ENCODE results near the gene BAG2.

The BAG2 gene

DNA sequence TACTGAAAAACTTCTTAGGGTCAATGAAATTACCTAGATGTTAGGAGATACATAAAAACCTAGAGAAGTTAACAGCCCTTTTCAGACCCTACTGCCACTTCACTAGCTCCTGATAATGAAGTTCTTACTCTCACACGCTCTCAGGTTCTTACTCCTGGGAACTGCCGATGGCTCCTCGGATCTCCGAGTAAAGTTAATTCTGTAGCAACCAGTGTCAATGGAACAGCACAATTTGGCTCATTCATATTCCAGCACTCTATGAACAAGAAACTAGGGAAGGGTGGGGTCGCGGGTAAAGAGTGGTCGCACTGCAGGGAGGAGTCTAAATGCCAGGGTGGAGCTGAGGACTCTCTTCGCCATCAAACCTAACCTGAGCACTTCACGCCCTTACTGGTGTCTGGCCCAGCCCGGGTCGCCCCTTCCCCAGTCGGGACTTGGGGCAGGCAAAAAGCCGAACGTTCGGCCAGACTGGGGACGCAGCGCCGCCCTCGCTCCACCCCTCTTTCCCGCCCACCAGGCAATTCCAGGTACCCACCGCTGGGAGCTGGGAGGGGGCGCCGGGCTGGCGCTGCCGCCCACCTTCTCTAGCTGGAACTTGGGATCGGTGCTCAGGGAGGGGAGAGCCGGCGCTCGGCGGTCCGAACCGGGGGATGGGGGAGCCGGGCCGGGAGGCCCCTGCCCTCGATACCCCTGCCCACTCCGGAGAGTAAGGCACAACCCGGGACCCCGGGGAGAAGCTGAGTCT lies 49.2 kb downstream of the BAG2 start:
- Histone ChIP-seq H3K23ac (ENCODE audit: low read length) (no peak overlapping the region), H4K8ac (ENCODE audit: low read depth, low read length) (peak overlapping the region; percentile 85), H4K91ac (ENCODE audit: low read depth, low read length) (peak overlapping the region; percentile 93), H3K9ac (ENCODE audit: low read length) (peak overlapping the region; percentile 92), H3K9me3 (ENCODE audit: insufficient read depth, low read depth, low read length) (no peaks in the 10 kb centered on the region), H3K14ac (ENCODE audit: low read length) (peak overlapping the region; percentile 89), H3K27ac (ENCODE audit: low read depth, low read length) (peak overlapping the region; percentile 94), H2BK120ac (ENCODE audit: insufficient read depth, low read length, poor library complexity) (peak overlapping the region; percentile 88), H2BK12ac (ENCODE audit: low read length) (no peak overlapping the region), H2AFZ (ENCODE audit: insufficient read depth, low read length, poor library complexity) (peak overlapping the region; percentile 81), H3K4ac (ENCODE audit: low read depth, low read length) (peak overlapping the region; percentile 70), H3K27me3 (ENCODE audit: insufficient read depth, low read length) (no peaks in the 10 kb centered on the region), H2AK5ac (ENCODE audit: low read length) (peak overlapping the region; percentile 37), H3K4me3 (ENCODE audit: low read depth, low read length) (peak overlapping the region; percentile 91), H4K12ac (ENCODE audit: low read depth, low read length) (peak overlapping the region; percentile 88), H3K36me3 (ENCODE audit: control insufficient read depth in 1 of 2, insufficient read depth in 2 of 2, low read length in 2 of 2) (peaks cover 0 to 2% of the 10 kb centered on the region in 2 experiments), H3K79me2 (ENCODE audit: control insufficient read depth, insufficient read depth, low read length, poor library complexity) (peaks cover 5% of the 10 kb centered on the region), H2BK5ac (ENCODE audit: low read depth, low read length, poor library complexity) (peak overlapping the region; percentile 87), H3K4me1 (ENCODE audit: control insufficient read depth in 1 of 2, insufficient read depth in 2 of 2, low read length in 2 of 2) (peaks cover 0 to 6% of the 10 kb centered on the region in 2 experiments), H3K4me2 (ENCODE audit: low read length) (peak overlapping the region; percentile 85), H3K18ac (ENCODE audit: low read length) (peak overlapping the region; percentile 81), H3K79me1 (ENCODE audit: low read length) (peaks cover 14% of the 10 kb centered on the region)
- WGBS (ENCODE audit: extremely low coverage, insufficient coverage, insufficient read length), result no CpG with 5 or more reads among the region's 38 CpGs
- DNase-seq, result peak; percentile 35 to 61

DNA sequence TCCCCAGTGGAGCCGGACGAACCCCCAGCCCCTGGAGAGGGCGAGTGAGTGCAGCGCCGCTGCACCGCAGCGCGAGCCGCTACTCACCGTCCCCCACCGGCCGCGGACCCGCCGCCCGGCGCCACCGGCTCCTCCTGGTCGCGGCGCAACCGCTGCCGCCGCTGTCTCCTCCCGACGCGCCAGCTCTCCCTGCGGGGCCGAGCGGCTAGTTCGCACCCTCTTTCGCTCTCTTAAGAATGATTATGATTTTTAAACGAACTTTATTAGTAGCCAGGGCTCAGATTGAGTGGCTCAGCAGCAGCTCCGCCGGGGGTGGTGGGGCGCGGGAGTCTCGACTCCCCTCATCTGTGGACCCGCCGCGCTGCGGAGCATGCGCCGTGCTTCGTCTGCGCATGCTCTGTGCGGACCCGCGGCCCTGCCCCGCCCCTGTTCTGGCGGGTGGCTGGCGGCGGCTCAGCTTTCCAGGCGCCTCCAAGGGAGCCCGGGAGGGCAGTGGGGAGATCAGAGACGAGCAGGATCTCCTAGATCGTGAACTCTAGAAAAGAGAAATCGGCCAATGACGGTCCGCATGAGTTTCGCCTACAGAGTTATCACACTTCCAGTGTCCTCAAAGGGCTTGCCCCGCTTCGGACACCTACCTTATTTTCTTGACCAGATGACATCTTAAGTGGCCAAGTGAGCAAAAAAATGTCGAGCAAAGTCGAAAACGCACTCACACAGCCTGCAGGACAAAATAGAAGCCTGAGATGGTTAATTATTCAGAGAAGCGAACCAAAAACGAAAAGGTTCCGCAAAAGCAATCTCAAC lies 50.0 kb downstream of the BAG2 start, which contains the start of gene RAB23:
Gene RAB23 (minus strand): TSS at position 372 of the 807 bp plus-strand sequence. CDS start 11,927 bp downstream, outside the sequence.
- Histone ChIP-seq H3K4me1 (ENCODE audit: control insufficient read depth in 1 of 2, insufficient read depth in 2 of 2, low read length in 2 of 2) (peaks cover 0 to 9% of the 10 kb centered on the region in 2 experiments), H4K91ac (ENCODE audit: low read depth, low read length) (peak within 1 kb of the TSS; percentile 93), H2AFZ (ENCODE audit: insufficient read depth, low read length, poor library complexity) (peak within 1 kb of the TSS; percentile 81), H3K23ac (ENCODE audit: low read length) (no peak within 1 kb of the TSS), H3K18ac (ENCODE audit: low read length) (peak within 1 kb of the TSS; percentile 81), H4K8ac (ENCODE audit: low read depth, low read length) (peak within 1 kb of the TSS; percentile 85), H2BK12ac (ENCODE audit: low read length) (peak within 1 kb of the TSS; percentile 12), H3K79me1 (ENCODE audit: low read length) (peaks cover 14% of the 10 kb centered on the region), H2AK5ac (ENCODE audit: low read length) (peak within 1 kb of the TSS; percentile 37), H3K14ac (ENCODE audit: low read length) (peak within 1 kb of the TSS; percentile 89), H3K9me3 (ENCODE audit: insufficient read depth, low read depth, low read length) (no peaks in the 10 kb centered on the region), H3K36me3 (ENCODE audit: control insufficient read depth in 1 of 2, insufficient read depth in 2 of 2, low read length in 2 of 2) (peaks cover 0 to 2% of the 10 kb centered on the region in 2 experiments), H3K4me2 (ENCODE audit: low read length) (peak within 1 kb of the TSS; percentile 85), H2BK5ac (ENCODE audit: low read depth, low read length, poor library complexity) (peak within 1 kb of the TSS; percentile 87), H3K27ac (ENCODE audit: low read depth, low read length) (peak within 1 kb of the TSS; percentile 94), H3K4ac (ENCODE audit: low read depth, low read length) (peak within 1 kb of the TSS; percentile 70), H3K9ac (ENCODE audit: low read length) (peak within 1 kb of the TSS; percentile 92), H3K27me3 (ENCODE audit: insufficient read depth, low read length) (no peaks in the 10 kb centered on the region), H4K12ac (ENCODE audit: low read depth, low read length) (peak within 1 kb of the TSS; percentile 88), H3K79me2 (ENCODE audit: control insufficient read depth, insufficient read depth, low read length, poor library complexity) (peaks cover 5% of the 10 kb centered on the region), H2BK120ac (ENCODE audit: insufficient read depth, low read length, poor library complexity) (peak within 1 kb of the TSS; percentile 88), H3K4me3 (ENCODE audit: low read depth, low read length) (peak within 1 kb of the TSS; percentile 91)
- DNase-seq, result peak; percentile 83 to 93
- WGBS (ENCODE audit: extremely low coverage, insufficient coverage, insufficient read length), result no CpG with 5 or more reads among the region's 69 CpGs

- no peak overlapping the region for H4K8ac ChIP-seq (ENCODE audit: low read depth, low read length)
- H2BK5ac ChIP-seq (ENCODE audit: low read depth, low read length, poor library complexity), result no peak overlapping the region
- H2BK120ac ChIP-seq (ENCODE audit: insufficient read depth, low read length, poor library complexity), result no peak overlapping the region
- H3K79me1 ChIP-seq (ENCODE audit: low read length), result peaks cover 14% of the 10 kb centered on the region
- no peaks in the 10 kb centered on the region for H3K9me3 ChIP-seq (ENCODE audit: insufficient read depth, low read depth, low read length)
- H2AFZ ChIP-seq (ENCODE audit: insufficient read depth, low read length, poor library complexity), result no peak overlapping the region
- peaks cover 4% of the 10 kb centered on the region for H3K79me2 ChIP-seq (ENCODE audit: control insufficient read depth, insufficient read depth, low read length, poor library complexity)
- no peak overlapping the region for H4K12ac ChIP-seq (ENCODE audit: low read depth, low read length)
- no peak overlapping the region for H3K9ac ChIP-seq (ENCODE audit: low read length)
- DNase-seq, result peak; percentile 1 to 63
- no CpG with 5 or more reads among the region's 5 CpGs for whole genome bisulfite sequencing (ENCODE audit: extremely low coverage, insufficient coverage, insufficient read length)
- H3K14ac ChIP-seq (ENCODE audit: low read length), result no peak overlapping the region
- H3K4ac ChIP-seq (ENCODE audit: low read depth, low read length), result no peak overlapping the region
- H3K4me1 ChIP-seq (ENCODE audit: control insufficient read depth in 1 of 2, insufficient read depth in 2 of 2, low read length in 2 of 2), result peaks cover 0 to 6% of the 10 kb centered on the region in 2 experiments
- H3K27me3 ChIP-seq (ENCODE audit: insufficient read depth, low read length), result no peaks in the 10 kb centered on the region
- peak overlapping the region; percentile 85 for H3K4me2 ChIP-seq (ENCODE audit: low read length)
- no peak overlapping the region for H2AK5ac ChIP-seq (ENCODE audit: low read length)
- no peak overlapping the region for H4K91ac ChIP-seq (ENCODE audit: low read depth, low read length)
- H3K27ac ChIP-seq (ENCODE audit: low read depth, low read length), result peak overlapping the region; percentile 94
- H3K4me3 ChIP-seq (ENCODE audit: low read depth, low read length), result no peak overlapping the region
- H2BK12ac ChIP-seq (ENCODE audit: low read length), result no peak overlapping the region
- H3K23ac ChIP-seq (ENCODE audit: low read length), result no peak overlapping the region
- H3K18ac ChIP-seq (ENCODE audit: low read length), result no peak overlapping the region
- no peaks in the 10 kb centered on the region for H3K36me3 ChIP-seq (ENCODE audit: control insufficient read depth in 1 of 2, insufficient read depth in 2 of 2, low read length in 2 of 2)
These were observed 50.6 kb downstream of the BAG2 start for GRCh38 chr6:57222743-57223077.

- no peak overlapping the region for H2AFZ ChIP-seq (ENCODE audit: insufficient read depth, low read length, poor library complexity)
- H4K12ac ChIP-seq (ENCODE audit: low read depth, low read length), result no peak overlapping the region
- H4K91ac ChIP-seq (ENCODE audit: low read depth, low read length), result no peak overlapping the region
- no peak overlapping the region for H3K14ac ChIP-seq (ENCODE audit: low read length)
- no peak overlapping the region for H3K4me2 ChIP-seq (ENCODE audit: low read length)
- H3K79me2 ChIP-seq (ENCODE audit: control insufficient read depth, insufficient read depth, low read length, poor library complexity), result peaks cover 4% of the 10 kb centered on the region
- no peak overlapping the region for H2AK5ac ChIP-seq (ENCODE audit: low read length)
- H2BK5ac ChIP-seq (ENCODE audit: low read depth, low read length, poor library complexity), result no peak overlapping the region
- no peak overlapping the region for H3K4me3 ChIP-seq (ENCODE audit: low read depth, low read length)
- no peak overlapping the region for H3K9ac ChIP-seq (ENCODE audit: low read length)
- H3K9me3 ChIP-seq (ENCODE audit: insufficient read depth, low read depth, low read length), result no peaks in the 10 kb centered on the region
- peak in 1 of 2 donors; percentile 30 for DNase-seq
- peaks cover 0 to 6% of the 10 kb centered on the region in 2 experiments for H3K4me1 ChIP-seq (ENCODE audit: control insufficient read depth in 1 of 2, insufficient read depth in 2 of 2, low read length in 2 of 2)
- no peak overlapping the region for H2BK12ac ChIP-seq (ENCODE audit: low read length)
- H3K79me1 ChIP-seq (ENCODE audit: low read length), result peaks cover 14% of the 10 kb centered on the region
- no CpG with 5 or more reads among the region's 1 CpG for WGBS (ENCODE audit: extremely low coverage, insufficient coverage, insufficient read length)
- H3K36me3 ChIP-seq (ENCODE audit: control insufficient read depth in 1 of 2, insufficient read depth in 2 of 2, low read length in 2 of 2), result no peaks in the 10 kb centered on the region
- no peak overlapping the region for H4K8ac ChIP-seq (ENCODE audit: low read depth, low read length)
- no peak overlapping the region for H2BK120ac ChIP-seq (ENCODE audit: insufficient read depth, low read length, poor library complexity)
- H3K4ac ChIP-seq (ENCODE audit: low read depth, low read length), result no peak overlapping the region
- H3K27me3 ChIP-seq (ENCODE audit: insufficient read depth, low read length), result no peaks in the 10 kb centered on the region
- H3K18ac ChIP-seq (ENCODE audit: low read length), result no peak overlapping the region
- no peak overlapping the region for H3K23ac ChIP-seq (ENCODE audit: low read length)
- peak overlapping the region; percentile 41 for H3K27ac ChIP-seq (ENCODE audit: low read depth, low read length)
These were observed 52.8 kb downstream of the BAG2 start for GRCh38 chr6:57224769-57225515.

Data from trophoblast cell (in vitro differentiated cells and primary cell).